Endothelial cell of umbilical vein (primary cell): Measurements from ENCODE around the gene CES1. TPM values are rescaled to one million over a fixed set of nuclear protein-coding genes. Genes with fewer than 3 reads are reported as not detected.

Source experiments
- BruUV-seq: library from RNA; stranded (reverse); fragments of 400-500 nt; replicated peaks from 2 replicates; lab custom pipeline; 2021; lab: Mats Ljungman, UMichigan
- CTCF ChIA-PET: fragments of 300-600, 350-600 bp; sonication (Branson Sonifier 250); formaldehyde crosslinking; loops from one replicate; lab custom pipeline; 2021; ENCODE audit warnings: antibody characterized with exemption, inconsistent platforms; lab: Charles Lee
- POLR2A ChIA-PET: fragments of 300-600, 350-600 bp; sonication (Branson Sonifier 250); formaldehyde crosslinking; loops from one replicate; lab custom pipeline; 2021; ENCODE audit warnings: antibody characterized with exemption, inconsistent platforms; lab: Charles Lee
- DNase-seq: peaks from one replicate; pipeline ENCODE4 v3.0.0-alpha.2; 2011; ENCODE audit warnings: low read depth, low spot score
- FAIRE-seq: peaks from 2 replicates; lab custom pipeline; 2011; peaks lifted over from hg19 to GRCh38; lab: Jason Lieb, UNC
- H2AFZ ChIP-seq: 2 replicates; pipeline ENCODE4 v1.6.0; 2012; ENCODE audit warnings: low read depth, low read length, control low read depth, inconsistent platforms
- H3K27ac ChIP-seq: 2 replicates; pipeline ENCODE4 v1.5.1; 2011; ENCODE audit warnings: low read depth, mild to moderate bottlenecking, control low read depth, low read length, moderate library complexity; ENCODE audit not compliant: insufficient read depth
- H3K27me3 ChIP-seq, 2 experiments: 2 replicates each; pipeline versions ENCODE4 v1.6.0 to v1.6.1; 2011; ENCODE audit warnings: low read length in 2 of 2, mixed read lengths in 1 of 2; ENCODE audit not compliant: control insufficient read depth in 2 of 2, insufficient read depth in 2 of 2
- H3K36me3 ChIP-seq, 2 experiments: 2 replicates in 1 of 2; 3 replicates in 1 of 2; pipeline ENCODE4 v1.5.1; 2011; ENCODE audit warnings: low read length in 2 of 2, mild to moderate bottlenecking in 1 of 2, moderate library complexity in 1 of 2; ENCODE audit not compliant: control insufficient read depth in 2 of 2, insufficient read depth in 2 of 2; ENCODE audit errors: extremely low read depth in 1 of 2
- H3K4me1 ChIP-seq: 3 replicates; pipeline ENCODE4 v1.5.1; 2011; ENCODE audit warnings: mild to moderate bottlenecking, low read length; ENCODE audit not compliant: control insufficient read depth, insufficient read depth; ENCODE audit errors: extremely low read depth
- H3K4me2 ChIP-seq: 2 replicates; pipeline ENCODE4 v1.6.1; 2011; ENCODE audit warnings: low read length, control low read depth, mixed read lengths; ENCODE audit not compliant: insufficient read depth
- H3K4me3 ChIP-seq, 3 experiments: fragments of 200-600 bp in 1 of 3; sonication (generic), shearing (Covaris generic) in 1 of 3; replicated peaks in 1 of 3; 2 replicates each; pipeline ENCODE4 v1.5.1; 2011 to 2016; ENCODE audit warnings: control low read depth in 3 of 3, low read length in 3 of 3, mild to moderate bottlenecking in 2 of 3, inconsistent platforms in 1 of 3, low read depth in 1 of 3, moderate library complexity in 1 of 3; ENCODE audit not compliant: insufficient read depth in 1 of 3
- H3K79me2 ChIP-seq: 2 replicates; pipeline ENCODE4 v1.6.0; 2012; ENCODE audit warnings: low read length, inconsistent platforms; ENCODE audit not compliant: control insufficient read depth, insufficient read depth
- H3K9ac ChIP-seq: replicated peaks from 2 replicates; pipeline ENCODE3; 2011; ENCODE audit warnings: low read length, control low read depth; ENCODE audit not compliant: insufficient read depth; ENCODE audit errors: extremely low read depth
- H3K9me1 ChIP-seq: replicated peaks from 3 replicates; pipeline ENCODE4 v1.6.0; 2011; ENCODE audit warnings: mild to moderate bottlenecking, low read length; ENCODE audit not compliant: control insufficient read depth, insufficient read depth; ENCODE audit errors: extremely low read depth
- H3K9me3 ChIP-seq: replicated peaks from 2 replicates; pipeline ENCODE4 v1.5.1; 2012; ENCODE audit warnings: low read length, inconsistent platforms; ENCODE audit not compliant: control insufficient read depth, insufficient read depth
- H4K20me1 ChIP-seq: replicated peaks from 2 replicates; pipeline ENCODE3; 2011; ENCODE audit warnings: mild to moderate bottlenecking, low read length; ENCODE audit not compliant: control insufficient read depth, insufficient read depth; ENCODE audit errors: extremely low read depth
- EZH2 ChIP-seq: IDR thresholded peaks from 2 replicates; pipeline ENCODE4 v1.6.1; 2012; ENCODE audit warnings: borderline replicate concordance, low read depth, mild to moderate bottlenecking, moderate library complexity, low read length, inconsistent platforms; ENCODE audit not compliant: severe bottlenecking
- FOS ChIP-seq: IDR thresholded peaks from 2 replicates; pipeline ENCODE4 v1.6.1; 2011; ENCODE audit warnings: mild to moderate bottlenecking, low read length, moderate library complexity, borderline replicate concordance; ENCODE audit not compliant: insufficient read depth
- GATA2 ChIP-seq: IDR thresholded peaks from 2 replicates; pipeline ENCODE4 v1.7.0; 2011; ENCODE audit warnings: low read depth, mild to moderate bottlenecking, moderate library complexity, mixed read lengths, low read length; ENCODE audit not compliant: insufficient read length, insufficient read depth
- JUN ChIP-seq: IDR thresholded peaks from 2 replicates; pipeline ENCODE4 v1.6.1; 2011; ENCODE audit warnings: borderline replicate concordance, low read depth; ENCODE audit not compliant: insufficient read length, insufficient read depth
- MYC ChIP-seq: IDR thresholded peaks from one replicate; pipeline ENCODE4 v1.6.1; 2011; ENCODE audit warnings: mild to moderate bottlenecking, low read depth, low read length
- POLR2A ChIP-seq: IDR thresholded peaks from 2 replicates; pipeline ENCODE4 v1.6.1; 2012; ENCODE audit warnings: low read depth, mild to moderate bottlenecking, control low read depth, low read length
- POLR2AphosphoS5 ChIP-seq: IDR thresholded peaks from 2 replicates; pipeline ENCODE4 v1.6.1; 2012; ENCODE audit warnings: low read depth, mild to moderate bottlenecking, control low read depth, low read length, moderate library complexity; ENCODE audit not compliant: insufficient read depth
- dilution Hi-C: fragments of 300-500 bp; cut with MboI; formaldehyde crosslinking; loops from one replicate; pipeline ENCODE4 v1.15.0; 2019; ENCODE audit warnings: low sequenced_read_pairs; ENCODE audit not compliant: extremely low pct_ligation_motif_present
- intact Hi-C: fragments of 100-400 bp; cut with micrococcal nuclease; formaldehyde crosslinking; loops from one replicate; pipeline ENCODE4 v1.10.0; 2022
- polyA plus RNA-seq, 4 experiments: library from polyadenylated mRNA; depleted of rRNA in 3 of 4; stranded (reverse) in 3 of 4; unstranded in 1 of 4; fragments of >200 nt; gene quantifications; 2 replicates each; pipeline versions ENCODE4 v1.2.1 to v1.2.3, GENCODE V29; 2011 to 2012; ENCODE audit warnings: missing spikeins in 1 of 4
- total RNA-seq: library from RNA; stranded (reverse); gene quantifications from 2 replicates; pipeline ENCODE4 v1.2.3, GENCODE V29; 2021
- TF ChIP-seq, protein P1 (sequence below), 2 donors: IDR thresholded peaks; 1 replicate in 1 of 2; 2 replicates in 1 of 2; pipeline ENCODE4 v1.5.1; 2011; ENCODE audit warnings: low read length in 2 of 2, mild to moderate bottlenecking in 2 of 2, moderate library complexity in 2 of 2, control low read depth in 1 of 2, inconsistent platforms in 1 of 2, low read depth in 1 of 2; ENCODE audit not compliant: insufficient read depth in 1 of 2; ENCODE audit errors: extremely low read depth in 1 of 2
- TF ChIP-seq, protein P2 (sequence below): IDR thresholded peaks from 2 replicates; pipeline ENCODE4 v1.6.1; 2011; ENCODE audit not compliant: insufficient read depth, insufficient read length

CES1 gene
- total and polyA plus RNA-seq, 2 donors (not counting 3 experiments of a cell fraction or from before 2014, with no cell fraction given) = not detected

- no peaks in the 10 kb centered on the region for H3K9me1 ChIP-seq
- no peaks in the 10 kb centered on the region for H3K79me2 ChIP-seq
- H4K20me1 ChIP-seq = no peaks in the 10 kb centered on the region
- no peak overlapping the region for H2AFZ ChIP-seq
- intact Hi-C loops = no loop called here
- H3K4me3 ChIP-seq = no peak overlapping the region
- no peak overlapping the region for H3K9ac ChIP-seq
- no TSS peak for BruUV-seq
- no peaks in the 10 kb centered on the region for H3K4me1 ChIP-seq
- no peaks in the 10 kb centered on the region for H3K27me3 ChIP-seq
- no peaks in the 10 kb centered on the region for H3K9me3 ChIP-seq
- no peak for TF ChIP-seq EZH2
- no peak for TF ChIP-seq MYC
- no peak for TF ChIP-seq GATA2
- no peak for TF ChIP-seq JUN
- no peak for TF ChIP-seq POLR2AphosphoS5
- TF ChIP-seq, protein P1, sequence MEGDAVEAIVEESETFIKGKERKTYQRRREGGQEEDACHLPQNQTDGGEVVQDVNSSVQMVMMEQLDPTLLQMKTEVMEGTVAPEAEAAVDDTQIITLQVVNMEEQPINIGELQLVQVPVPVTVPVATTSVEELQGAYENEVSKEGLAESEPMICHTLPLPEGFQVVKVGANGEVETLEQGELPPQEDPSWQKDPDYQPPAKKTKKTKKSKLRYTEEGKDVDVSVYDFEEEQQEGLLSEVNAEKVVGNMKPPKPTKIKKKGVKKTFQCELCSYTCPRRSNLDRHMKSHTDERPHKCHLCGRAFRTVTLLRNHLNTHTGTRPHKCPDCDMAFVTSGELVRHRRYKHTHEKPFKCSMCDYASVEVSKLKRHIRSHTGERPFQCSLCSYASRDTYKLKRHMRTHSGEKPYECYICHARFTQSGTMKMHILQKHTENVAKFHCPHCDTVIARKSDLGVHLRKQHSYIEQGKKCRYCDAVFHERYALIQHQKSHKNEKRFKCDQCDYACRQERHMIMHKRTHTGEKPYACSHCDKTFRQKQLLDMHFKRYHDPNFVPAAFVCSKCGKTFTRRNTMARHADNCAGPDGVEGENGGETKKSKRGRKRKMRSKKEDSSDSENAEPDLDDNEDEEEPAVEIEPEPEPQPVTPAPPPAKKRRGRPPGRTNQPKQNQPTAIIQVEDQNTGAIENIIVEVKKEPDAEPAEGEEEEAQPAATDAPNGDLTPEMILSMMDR (IDR thresholded peaks at IDR 0.05; ENCODE audit: extremely low read depth in 1 of 2, insufficient read depth in 1 of 2, low read depth in 1 of 2, low read length in 2 of 2) = no peak
- TF ChIP-seq, protein P2, sequence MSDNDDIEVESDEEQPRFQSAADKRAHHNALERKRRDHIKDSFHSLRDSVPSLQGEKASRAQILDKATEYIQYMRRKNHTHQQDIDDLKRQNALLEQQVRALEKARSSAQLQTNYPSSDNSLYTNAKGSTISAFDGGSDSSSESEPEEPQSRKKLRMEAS = no peak
- TF ChIP-seq POLR2A = no peak
- TF ChIP-seq FOS = no peak
- POLR2A ChIA-PET = no interaction called here
- no peaks in the 10 kb centered on the region for H3K36me3 ChIP-seq
- H3K27ac ChIP-seq = no peak overlapping the region
- dilution Hi-C loops = loop anchor here (25.0 kb wide), 1 partner anchor 88 kb away; no protein-coding TSS in a partner anchor
- no peak for FAIRE-seq
- CTCF ChIA-PET = no interaction called here
- H3K4me2 ChIP-seq = no peak overlapping the region
- DNase-seq = no peak
Measured at GRCh38 chr16:55825115-55825728, 7.7 kb downstream of the CES1 start.
